GM18498 (cell line): ENCODE measurements around the gene FGD3.
"Not testable (repeated sequence)": the region's sequence is repeated elsewhere in the genome, so short reads cannot be mapped to it uniquely, and the experiment has no call there.

Source experiments
- ATAC-seq: cut with Tn5 transposase; IDR thresholded peaks from one replicate; pipeline ENCODE4 v1.9.1; 2021; ENCODE audit warnings: mild to moderate bottlenecking, moderate library complexity; ENCODE audit not compliant: unreplicated experiment

FGD3 gene

DNA sequence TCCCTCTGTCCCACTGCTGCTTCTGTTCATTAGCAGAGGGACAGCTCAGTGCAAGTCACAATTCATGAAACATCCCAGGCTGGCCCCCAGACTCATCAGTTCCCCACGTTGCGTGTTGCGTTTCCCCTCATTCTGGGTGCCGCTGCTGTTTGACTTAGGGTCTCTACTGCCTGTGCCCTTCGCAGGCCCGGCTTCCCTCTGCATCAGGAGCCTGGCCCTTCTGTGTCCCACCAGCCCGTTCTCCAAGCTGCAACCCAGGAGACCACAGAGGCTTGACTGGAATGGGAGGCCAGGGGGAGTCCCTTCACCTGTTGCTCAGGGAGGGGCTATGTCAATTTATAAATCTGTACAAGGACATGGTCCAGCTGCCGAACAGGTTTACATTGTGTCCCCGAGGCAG lies 57.2 kb downstream of the FGD3 start:
- ATAC-seq, result no peak

DNA sequence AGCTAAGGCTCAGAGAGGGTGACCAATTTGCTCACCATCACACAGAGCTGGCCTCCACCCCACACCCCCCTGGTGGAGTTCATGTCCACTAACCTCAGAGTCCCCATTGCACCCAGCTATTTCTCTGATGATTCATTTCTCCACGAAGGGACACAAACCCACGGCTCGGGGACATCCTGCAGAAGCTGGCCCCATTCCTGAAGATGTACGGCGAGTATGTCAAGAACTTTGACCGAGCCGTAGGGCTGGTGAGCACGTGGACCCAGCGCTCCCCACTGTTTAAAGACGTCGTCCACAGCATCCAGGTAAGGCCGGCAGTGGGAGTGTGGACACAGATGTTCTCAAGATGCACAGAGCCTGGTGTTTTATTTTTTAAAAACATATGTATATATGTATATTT lies 58.6 kb downstream of the FGD3 start:
- no peak for ATAC-seq

DNA sequence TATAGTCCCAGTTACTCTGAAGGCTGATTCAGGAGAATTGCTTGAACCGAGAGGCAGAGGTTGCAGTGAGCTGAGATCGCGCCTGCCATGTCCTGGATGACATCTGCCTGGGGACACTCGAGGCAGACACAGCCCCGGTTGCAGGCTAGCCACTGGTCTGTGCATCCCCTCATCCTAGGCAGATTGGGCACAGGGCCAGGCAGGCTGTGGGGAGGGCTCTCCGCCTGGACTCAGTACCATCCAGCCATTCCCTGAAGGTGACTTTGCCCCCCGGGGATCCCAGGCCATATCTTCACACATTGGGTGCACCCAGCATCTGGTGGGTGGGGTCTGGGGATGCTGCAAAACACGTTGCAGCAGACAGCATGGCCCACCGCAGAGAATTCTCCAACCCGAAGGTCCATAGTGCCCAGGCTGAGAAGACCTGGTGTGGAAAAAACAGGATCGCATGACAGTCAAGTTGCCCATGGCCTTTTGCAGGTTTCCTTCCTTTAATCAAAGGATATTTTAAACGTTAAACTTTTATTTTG lies 60.3 kb downstream of the FGD3 start:
- no peak for ATAC-seq

DNA sequence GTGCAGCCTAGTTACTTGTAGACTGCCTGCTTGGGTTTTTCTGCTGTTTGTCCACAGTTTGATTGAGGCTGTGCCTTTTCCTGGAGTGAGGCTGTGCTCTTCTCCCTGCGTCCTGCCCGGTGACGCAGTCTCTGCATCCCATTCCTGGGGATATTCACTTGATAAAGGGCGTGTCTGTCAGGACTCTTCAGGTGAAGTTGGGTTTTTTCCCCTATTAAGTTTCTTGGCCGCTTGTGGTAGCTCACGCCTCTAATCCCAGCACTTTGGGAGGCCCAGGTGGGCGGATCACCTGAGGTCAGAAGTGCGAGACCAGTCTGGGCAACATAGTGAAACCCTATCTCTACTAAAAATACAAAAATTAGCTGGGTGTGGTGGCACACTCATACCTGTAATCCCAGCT lies 61.1 kb downstream of the FGD3 start:
- no peak for ATAC-seq

DNA sequence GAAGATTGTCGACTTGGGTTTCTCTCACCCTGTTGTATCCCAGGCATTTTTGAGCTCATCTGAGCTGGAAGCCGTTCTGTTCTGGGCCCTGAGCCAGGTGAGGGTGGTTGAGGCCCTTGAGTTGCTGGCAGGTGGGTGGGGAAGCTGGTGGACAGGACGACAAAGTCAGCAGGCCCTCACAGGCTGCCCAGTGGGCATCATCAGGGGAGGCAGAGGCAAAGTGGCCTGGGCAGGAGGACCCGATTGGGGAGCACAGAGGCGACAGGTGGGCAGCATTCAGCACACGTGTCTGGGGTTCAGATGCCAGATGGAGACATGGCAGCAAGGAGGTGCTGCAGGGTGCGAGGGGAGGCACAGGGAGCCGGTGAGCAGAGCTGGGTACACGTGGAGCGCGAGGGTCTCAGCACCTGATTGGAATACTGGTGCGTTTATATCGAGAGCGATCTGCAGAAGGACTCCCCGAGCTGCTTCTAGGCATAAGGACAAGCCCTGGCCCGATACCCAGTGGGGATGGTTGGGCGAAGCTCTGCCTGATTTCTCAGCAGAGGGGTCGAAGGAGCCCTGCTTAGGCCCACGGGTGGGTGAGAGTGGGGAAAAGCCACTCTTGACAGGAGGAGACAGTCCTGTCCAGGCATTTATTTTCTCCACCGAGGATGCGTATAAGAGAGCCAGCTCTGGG lies 62.2 kb downstream of the FGD3 start:
- ATAC-seq, result no peak

DNA sequence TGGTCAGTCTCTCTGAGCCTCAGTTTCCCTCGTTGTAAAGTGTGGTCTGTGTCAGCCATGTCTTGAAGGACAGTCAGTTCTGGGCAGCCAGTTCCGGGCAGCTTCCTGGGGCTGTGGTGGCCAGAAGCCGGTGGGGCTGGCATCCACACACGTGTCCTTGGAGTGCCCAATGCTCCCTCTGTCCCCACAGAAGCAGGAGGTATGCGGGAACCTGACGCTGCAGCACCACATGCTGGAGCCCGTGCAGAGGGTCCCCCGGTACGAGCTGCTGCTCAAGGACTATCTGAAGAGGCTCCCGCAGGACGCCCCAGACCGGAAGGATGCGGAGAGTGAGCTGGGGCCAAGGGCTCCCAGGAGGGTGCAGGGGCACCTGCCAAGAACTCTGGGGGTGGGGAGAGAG lies 62.7 kb downstream of the FGD3 start:
- ATAC-seq, result no peak

DNA sequence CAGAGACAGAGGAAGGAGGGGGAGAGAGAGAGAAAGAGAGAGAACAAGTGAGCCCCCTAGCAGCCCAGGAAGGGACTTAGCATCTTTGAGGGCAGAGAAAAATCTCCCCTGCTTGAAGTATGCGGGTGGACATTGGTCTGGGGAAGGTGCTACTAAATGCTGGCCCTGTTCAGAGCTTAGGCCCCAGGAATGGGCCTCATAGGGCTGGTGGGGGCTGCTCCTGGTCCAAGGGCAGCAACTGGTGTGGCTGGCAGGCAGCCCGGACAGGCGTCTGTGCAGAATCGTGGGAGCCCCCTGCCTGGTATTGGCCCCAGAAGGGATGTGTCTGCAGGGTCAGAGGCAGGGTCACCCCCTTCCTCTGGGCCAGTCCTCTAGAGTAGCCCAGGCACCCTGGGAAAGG lies 63.4 kb downstream of the FGD3 start:
- ATAC-seq, result no peak

DNA sequence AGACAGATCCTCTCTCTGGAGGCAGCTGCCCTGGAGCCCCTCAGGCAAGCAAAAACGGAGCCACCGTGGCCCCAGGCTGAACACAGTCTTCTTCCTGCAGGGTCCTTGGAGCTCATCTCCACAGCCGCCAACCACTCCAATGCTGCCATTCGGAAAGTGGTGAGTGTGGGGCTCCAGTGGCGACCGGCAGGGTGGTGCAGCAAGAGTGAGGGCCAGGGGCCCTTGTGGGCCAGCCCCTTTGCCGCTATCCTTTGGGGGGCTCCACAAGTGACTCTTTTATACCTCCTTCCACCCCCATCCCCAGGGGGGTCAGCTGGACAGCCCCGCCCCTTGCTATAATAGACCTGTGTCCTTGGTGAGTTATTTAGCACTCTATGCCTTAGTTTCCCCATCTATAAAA lies 63.8 kb downstream of the FGD3 start:
- ATAC-seq, result no peak

DNA sequence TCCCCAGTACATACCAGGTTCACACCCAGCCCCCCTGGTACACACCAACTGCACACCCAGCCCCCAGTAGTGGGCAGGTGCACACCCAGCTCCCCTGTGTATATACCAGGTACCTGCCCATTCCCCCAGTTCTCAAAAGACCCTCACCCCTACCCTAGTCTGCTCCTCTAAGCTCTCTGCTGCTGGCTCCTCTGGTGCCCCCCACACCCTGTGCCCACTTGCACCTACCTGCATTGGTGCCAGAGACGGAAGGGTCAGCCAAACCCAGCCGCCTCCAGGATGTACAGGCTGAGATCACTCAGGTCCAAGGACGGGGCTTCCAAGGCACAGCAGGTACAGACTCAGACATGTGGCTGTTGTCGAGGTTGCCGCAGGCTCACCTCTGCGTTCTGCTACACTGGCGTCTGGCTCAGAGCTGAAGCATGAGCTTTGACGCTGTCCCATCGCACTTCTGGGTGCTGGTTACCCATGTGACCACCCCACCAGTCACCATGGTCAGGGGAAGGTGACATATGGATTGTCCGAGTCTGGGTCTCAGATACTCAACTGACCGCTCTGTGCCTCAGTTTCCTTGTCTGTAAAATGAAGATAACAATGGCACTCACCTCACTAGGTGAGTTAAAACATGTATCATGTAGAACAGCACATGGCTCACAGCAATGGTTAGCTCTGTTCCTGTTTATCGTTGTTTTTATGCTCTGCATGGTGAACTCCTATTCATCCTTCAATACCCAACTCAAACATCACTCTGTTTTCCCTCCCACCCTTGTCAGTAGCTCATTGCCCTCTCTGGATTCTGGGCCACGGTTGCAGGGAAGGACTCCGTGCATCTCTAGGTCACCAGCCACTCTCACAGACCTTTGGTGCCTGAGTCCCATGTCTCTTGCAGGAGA lies 65.9 kb downstream of the FGD3 start:
- no peak for ATAC-seq

DNA sequence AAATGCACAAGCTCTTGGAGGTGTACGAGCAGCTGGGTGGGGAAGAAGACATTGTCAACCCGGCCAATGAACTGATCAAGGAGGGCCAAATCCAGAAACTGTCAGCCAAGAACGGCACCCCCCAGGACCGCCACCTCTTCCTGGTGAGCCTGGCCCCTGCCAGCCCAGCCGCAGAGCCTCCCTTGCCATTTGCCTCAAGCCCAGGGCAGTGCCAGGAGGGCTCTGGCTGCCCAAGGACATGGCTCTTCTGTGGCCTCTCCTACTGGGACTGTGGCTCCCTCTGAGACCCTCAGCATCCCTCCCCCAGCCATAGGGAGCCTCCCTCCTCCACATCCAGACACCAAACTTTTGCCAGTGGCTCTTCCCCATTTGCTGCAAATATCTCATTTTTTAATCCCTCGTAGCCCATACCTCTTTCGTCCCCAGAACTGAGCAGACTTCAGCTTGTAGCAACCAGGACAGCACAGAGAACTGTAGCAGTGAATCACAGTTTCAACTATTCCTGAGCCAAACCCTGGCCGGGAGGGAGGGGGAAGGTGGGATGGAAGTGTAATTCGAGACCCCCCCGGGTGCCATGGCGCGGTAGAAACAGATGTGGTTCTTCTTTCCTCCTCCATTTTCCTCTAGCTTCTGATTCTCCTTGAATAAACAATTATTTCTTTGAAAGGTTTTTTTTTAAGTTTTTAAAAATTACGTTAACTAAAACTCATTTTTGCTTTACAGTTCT lies 66.7 kb downstream of the FGD3 start:
- no peak for ATAC-seq

DNA sequence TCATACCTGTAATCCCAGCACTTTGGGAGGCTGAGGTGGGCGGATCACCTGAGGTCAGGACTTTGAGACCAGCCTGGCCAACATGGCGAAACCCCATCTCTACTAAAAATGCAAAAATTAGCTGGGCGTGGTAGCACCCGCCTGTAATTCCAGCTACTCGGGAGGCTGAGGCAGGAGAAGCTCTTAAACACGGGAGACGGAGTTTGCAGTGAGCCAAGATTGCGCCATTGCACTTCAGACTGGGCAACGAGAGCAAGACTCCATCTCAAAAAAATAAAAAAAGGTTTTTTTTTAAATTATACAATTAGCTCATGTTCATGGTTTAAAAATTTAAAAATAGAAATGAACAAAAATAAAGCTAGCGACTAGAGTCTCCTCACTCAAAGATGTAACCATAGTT lies 67.9 kb downstream of the FGD3 start:
- not testable (repeated sequence) for ATAC-seq

DNA sequence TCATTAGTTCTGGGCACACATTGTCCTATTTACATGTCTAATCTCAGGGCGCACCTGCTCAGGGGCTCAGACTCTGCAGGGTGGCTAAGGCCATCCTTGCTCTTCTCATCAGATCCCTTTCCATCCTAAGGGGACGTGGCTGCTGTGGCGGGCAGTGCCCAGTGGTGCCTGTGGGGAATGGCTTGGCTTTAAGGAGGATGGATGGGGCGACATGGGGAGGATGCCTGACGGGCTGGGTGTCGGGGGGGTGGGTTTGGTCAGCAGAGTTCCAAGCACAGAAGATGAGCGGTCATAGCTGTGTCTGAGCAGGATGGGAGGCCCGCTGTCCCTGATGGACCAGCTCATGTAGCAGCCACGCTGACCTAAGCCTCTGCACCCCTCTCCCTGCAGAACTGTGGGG lies 70.3 kb downstream of the FGD3 start:
- ATAC-seq, result no peak

DNA sequence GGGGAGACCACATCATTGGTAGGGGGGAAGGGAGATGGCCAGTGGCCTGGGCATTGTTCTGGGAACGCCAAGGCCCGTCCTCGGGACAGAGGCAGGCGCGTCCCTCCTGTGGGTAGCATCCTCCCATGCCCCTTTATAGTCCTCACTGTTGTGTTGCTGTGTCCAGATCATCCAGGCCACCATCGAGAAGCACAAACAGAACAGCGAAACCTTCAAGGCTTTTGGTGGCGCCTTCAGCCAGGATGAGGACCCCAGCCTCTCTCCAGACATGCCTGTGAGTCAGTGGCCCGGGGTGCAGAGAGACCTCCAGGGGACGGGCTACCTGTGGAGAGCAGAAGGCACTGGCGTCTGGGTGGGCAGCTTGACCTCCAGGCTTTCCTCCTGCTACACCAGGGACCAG lies 72.8 kb downstream of the FGD3 start:
- ATAC-seq, result no peak

DNA sequence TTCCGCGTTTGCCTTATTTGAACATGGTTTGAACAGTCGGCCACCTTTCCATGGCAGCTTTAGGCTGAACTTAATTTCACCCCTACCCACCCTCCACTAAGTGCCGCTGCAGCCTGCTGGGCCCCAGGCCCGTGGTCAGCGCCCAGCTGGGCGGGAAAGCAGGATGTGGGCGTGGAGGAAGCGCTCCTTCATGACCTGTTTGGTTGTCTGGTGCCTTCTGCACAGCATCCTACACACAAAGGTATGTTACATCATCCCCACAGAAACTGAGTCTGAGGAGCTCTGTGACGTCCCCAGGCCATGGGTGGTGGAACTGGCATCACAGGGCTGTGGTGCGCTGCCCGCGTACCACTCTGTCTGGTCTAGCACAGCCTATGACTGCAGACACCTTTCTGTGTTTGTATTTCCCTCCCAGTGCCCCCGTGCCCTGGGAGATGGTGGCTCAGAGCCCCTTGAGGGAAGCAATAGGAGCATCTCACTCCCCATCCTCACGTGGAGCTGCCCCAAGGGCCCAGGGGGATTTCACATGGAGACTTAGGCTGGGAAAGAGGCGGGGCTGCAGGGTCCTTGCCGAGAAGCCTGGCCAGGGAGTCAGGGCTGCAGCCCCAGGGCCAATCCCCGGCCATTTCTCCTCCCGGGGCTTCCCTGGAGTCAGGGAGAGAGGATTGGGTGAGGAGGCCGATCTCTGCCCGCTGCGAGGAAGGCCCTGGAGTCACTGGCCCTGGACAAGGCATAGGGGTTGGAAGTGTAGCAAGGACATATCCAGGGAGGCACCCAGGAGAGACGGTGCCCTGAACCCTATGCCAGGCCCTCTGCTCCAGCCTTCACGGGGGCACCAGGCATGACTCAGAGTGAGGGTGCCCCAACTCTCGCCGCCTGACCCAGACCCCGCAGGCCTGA lies 73.7 kb downstream of the FGD3 start:
- ATAC-seq, result no peak

DNA sequence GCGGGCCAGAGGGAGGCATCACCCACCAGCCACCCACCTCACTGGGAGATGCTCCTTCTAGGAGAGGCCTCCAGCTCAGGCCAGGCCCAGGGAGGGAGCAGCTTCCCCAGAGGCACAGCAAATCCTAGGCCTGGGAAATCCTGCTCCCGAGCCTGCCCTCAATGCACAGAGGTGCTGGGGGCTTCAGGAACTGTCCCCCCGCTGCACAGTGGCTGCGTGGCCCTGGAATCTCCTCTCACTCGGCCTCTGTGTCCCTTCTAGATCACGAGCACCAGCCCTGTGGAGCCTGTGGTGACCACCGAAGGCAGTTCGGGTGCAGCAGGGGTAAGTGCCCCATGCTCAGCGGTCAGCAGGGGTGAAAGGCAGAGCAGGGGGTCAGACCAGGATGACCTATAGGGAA lies 74.7 kb downstream of the FGD3 start:
- ATAC-seq, result no peak

DNA sequence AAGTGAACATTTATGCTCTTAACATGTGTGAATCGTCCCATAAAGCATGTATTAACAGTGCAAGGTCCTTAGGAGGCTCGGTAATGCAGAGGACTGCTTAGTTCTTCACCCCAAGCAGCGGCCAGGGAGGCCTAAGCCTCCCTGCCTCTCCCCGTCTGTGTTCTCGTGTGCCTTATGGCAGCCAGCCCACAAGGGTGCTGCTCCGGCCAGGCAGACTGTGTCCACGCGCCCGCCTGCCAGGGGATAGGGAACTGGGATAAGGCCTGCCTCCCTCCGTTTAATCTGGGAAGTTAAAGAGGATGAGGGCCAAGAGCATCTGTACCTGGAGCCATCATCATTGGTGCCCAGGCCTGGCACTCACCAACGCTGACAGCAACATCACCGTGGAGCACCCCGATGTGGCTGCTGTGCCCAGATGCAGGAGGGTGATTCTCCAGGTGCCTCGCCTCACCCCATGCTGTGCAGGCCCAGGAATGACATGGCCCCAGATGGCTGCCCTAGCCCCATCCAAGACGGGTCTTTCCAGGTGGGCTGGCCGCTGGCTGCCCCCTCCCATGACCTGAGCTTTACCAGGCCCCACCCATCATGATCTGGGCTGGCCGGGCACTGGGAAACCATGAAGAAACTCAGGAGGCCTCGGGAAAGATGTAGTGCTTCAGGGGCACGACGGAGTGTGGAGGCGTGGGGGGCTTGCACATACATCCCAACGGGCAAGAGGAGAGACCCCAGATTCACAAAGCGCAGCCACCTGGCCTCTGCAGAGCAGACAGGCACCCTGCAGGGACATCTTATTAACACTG lies 75.6 kb downstream of the FGD3 start:
- no peak for ATAC-seq

DNA sequence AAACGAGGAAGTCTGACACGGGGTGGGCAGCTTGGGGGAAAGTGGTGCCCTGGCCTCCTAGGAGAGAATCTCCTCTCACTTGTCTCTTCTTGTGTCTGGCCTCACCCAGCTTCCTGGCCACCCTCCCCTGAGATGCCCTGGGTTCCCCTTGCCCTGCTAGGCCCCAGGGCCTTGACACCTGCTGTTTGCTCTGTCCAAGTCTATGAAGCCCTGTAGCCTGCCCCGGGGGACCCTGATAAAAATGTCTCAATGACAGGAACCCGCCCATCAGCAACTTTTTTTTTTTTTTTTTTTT lies 76.1 kb downstream of the FGD3 start:
- no peak for ATAC-seq

DNA sequence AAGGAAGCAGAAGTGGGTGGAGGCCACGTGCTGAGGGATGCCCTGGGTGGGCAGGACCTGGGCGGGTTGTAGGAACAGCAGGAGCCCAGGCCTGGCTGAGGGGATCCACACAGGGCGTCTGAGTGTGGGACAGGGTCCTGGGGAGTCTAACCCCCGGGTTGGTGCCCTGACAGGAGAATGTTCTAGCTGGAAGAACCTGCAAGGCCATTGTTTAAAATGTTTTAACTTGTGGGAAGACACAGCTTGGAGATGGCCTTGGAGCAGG lies 77.3 kb downstream of the FGD3 start:
- ATAC-seq, result no peak

DNA sequence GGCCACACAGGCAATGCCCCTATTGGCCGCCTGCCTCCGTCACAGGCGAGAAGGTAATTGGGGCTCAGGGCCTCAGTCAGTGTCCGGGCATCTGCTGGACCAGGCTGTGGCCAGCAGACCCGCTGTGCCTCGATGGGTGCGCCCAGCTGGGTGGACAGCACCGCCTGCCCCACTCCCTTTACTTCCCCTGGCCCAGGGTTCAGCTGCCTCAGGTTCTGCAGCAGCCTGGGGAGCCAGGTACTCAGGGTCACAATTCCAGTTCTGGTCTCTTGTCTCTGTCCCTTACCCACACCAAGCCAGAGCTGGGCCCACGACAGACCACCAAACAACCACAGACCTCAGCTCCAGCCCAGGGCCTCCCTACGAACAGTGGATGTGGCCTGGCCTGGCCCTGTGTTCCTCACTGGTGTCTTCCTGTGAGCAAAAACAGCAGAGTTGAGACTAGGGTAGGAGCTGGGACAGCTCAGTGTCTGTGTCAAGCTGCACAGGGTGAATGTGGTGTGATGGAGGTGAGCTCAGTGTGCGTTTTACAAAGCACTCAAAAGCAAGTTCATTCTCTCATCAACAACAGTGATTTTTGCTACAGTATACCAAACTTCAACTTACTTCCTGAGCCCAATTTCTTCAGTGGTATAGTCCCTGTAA lies 77.8 kb downstream of the FGD3 start:
- no peak for ATAC-seq

DNA sequence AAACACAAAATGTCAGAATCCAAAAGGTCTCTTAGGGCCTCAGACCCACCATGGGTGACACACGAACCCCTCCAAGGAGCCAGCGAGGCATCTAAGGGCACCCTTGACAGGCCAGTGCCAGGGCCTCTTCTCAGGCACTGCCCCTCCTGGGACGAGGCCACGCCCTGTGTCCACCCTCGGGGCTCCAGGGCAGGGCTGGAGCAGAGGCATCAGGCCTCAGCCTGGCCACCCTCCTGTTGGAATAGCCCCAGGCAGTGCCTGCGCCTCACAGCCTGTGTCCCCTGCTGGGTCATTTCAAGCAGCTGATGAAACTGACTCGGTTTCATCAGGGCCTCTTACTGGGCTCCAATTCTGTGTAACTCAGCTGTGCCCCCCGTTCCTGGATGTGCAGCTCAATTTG lies 78.4 kb downstream of the FGD3 start:
- ATAC-seq, result no peak
